Measurements from ENCODE around the gene PNPLA1.

Gene PNPLA1

GRCh38 chr6:36249536-36249935 lies 20.3 kb upstream of the PNPLA1 start:
- no peak for DNase-seq (ENCODE audit: low spot score)
- in situ Hi-C loops (cut with MboI; ENCODE audit: low sequenced_read_pairs, unreplicated experiment): no loop called here
- TF ChIP-seq CTCF (IDR thresholded peaks at IDR 0.05; ENCODE audit: borderline replicate concordance, control extremely low read depth, extremely low read depth, insufficient read depth, missing control alignments): no peak

- in situ Hi-C loops (cut with MboI; ENCODE audit: low sequenced_read_pairs, unreplicated experiment): no loop called here
- TF ChIP-seq CTCF (IDR thresholded peaks at IDR 0.05; ENCODE audit: borderline replicate concordance, control extremely low read depth, extremely low read depth, insufficient read depth, missing control alignments): no peak
- no peak for DNase-seq (ENCODE audit: low spot score)
Measured at GRCh38 chr6:36252005-36252404, 17.9 kb upstream of the PNPLA1 start.

- no peak for TF ChIP-seq CTCF (IDR thresholded peaks at IDR 0.05; ENCODE audit: borderline replicate concordance, control extremely low read depth, extremely low read depth, insufficient read depth, missing control alignments)
- DNase-seq (ENCODE audit: low spot score): no peak
- in situ Hi-C loops (cut with MboI; ENCODE audit: low sequenced_read_pairs, unreplicated experiment): no loop called here
Measured at GRCh38 chr6:36263390-36264000, 6.4 kb upstream of the PNPLA1 start.

- no peak for DNase-seq (ENCODE audit: low spot score)
- in situ Hi-C loops (cut with MboI; ENCODE audit: low sequenced_read_pairs, unreplicated experiment): no loop called here
- TF ChIP-seq CTCF (IDR thresholded peaks at IDR 0.05; ENCODE audit: borderline replicate concordance, control extremely low read depth, extremely low read depth, insufficient read depth, missing control alignments): no peak
Measured at GRCh38 chr6:36265744-36266143, 4.1 kb upstream of the PNPLA1 start.

GRCh38 chr6:36266913-36267644 lies 2.8 kb upstream of the PNPLA1 start:
- in situ Hi-C loops (cut with MboI; ENCODE audit: low sequenced_read_pairs, unreplicated experiment): no loop called here
- no peak for TF ChIP-seq CTCF (IDR thresholded peaks at IDR 0.05; ENCODE audit: borderline replicate concordance, control extremely low read depth, extremely low read depth, insufficient read depth, missing control alignments)
- no peak for DNase-seq (ENCODE audit: low spot score)

GRCh38 chr6:36267731-36268477 lies 2.0 kb upstream of the PNPLA1 start:
- no peak for TF ChIP-seq CTCF (IDR thresholded peaks at IDR 0.05; ENCODE audit: borderline replicate concordance, control extremely low read depth, extremely low read depth, insufficient read depth, missing control alignments)
- DNase-seq (ENCODE audit: low spot score): no peak
- in situ Hi-C loops (cut with MboI; ENCODE audit: low sequenced_read_pairs, unreplicated experiment): no loop called here

Measured in GM13976 (cell line).